ENCODE results near the gene NOBOX.

NOBOX gene

DNA sequence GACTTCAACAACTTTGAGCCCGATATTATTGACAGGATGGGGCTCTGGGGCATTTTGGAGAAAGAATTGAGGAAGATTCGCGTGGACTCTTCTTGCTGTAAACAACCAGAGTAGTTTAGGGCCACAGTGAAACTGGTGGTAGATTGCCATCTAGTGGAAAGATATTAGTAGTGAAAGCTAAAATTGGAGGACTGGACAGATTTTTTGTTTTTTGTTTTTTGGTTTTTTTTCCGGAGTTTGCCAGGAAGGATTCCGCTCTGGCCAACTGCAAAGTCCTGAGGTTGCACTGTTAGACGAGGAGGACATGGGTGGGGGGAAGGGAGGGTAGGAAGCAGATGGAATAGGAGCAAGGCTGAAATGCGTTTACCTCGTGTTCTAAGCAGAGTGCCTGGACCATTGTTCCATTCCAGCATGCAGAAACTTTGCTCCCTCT lies 11.7 kb downstream of the NOBOX start:
- Histone ChIP-seq H3K79me2 (ENCODE audit: insufficient read depth, low read length) (no peaks in the 10 kb centered on the region), H3K4me2 (ENCODE audit: low read length) (no peak overlapping the region), H3K4me1 (ENCODE audit: insufficient read depth, low read length, severe bottlenecking) (no peaks in the 10 kb centered on the region), H3K4me3 (ENCODE audit: low read depth, low read length, poor library complexity, severe bottlenecking) (no peak overlapping the region), H3K9me3 (ENCODE audit: low read length) (no peaks in the 10 kb centered on the region), H3K27ac (ENCODE audit: low read depth, low read length, poor library complexity, severe bottlenecking) (no peak overlapping the region), H3K36me3 (ENCODE audit: insufficient read depth, low read length) (no peaks in the 10 kb centered on the region), H3F3A (ENCODE audit: insufficient read depth, low read length) (no peaks in the 10 kb centered on the region), H2AFZ (ENCODE audit: low read length) (no peak overlapping the region), H4K20me1 (ENCODE audit: insufficient read depth, low read length) (no peaks in the 10 kb centered on the region), H3K27me3 (ENCODE audit: insufficient read depth, low read length) (no peaks in the 10 kb centered on the region), H3K9ac (ENCODE audit: low read length) (no peak overlapping the region), H3K9me2 (ENCODE audit: low read depth, low read length) (no peaks in the 10 kb centered on the region)
- peak; percentile 81 for TF ChIP-seq CTCF (IDR thresholded peaks at IDR 0.05; ENCODE audit: low read length)
- no peak for TF ChIP-seq EZH2 (IDR thresholded peaks at IDR 0.05; ENCODE audit: borderline replicate concordance, low read length)

- H3K79me2 ChIP-seq (ENCODE audit: insufficient read depth, low read length): no peaks in the 10 kb centered on the region
- no peaks in the 10 kb centered on the region for H3K36me3 ChIP-seq (ENCODE audit: insufficient read depth, low read length)
- no peaks in the 10 kb centered on the region for H3K27me3 ChIP-seq (ENCODE audit: insufficient read depth, low read length)
- no peak overlapping the region for H3K27ac ChIP-seq (ENCODE audit: low read depth, low read length, poor library complexity, severe bottlenecking)
- no peak overlapping the region for H3K4me2 ChIP-seq (ENCODE audit: low read length)
- no peak overlapping the region for H3K9ac ChIP-seq (ENCODE audit: low read length)
- no peaks in the 10 kb centered on the region for H3K9me2 ChIP-seq (ENCODE audit: low read depth, low read length)
- H3K4me1 ChIP-seq (ENCODE audit: insufficient read depth, low read length, severe bottlenecking): no peaks in the 10 kb centered on the region
- H3F3A ChIP-seq (ENCODE audit: insufficient read depth, low read length): no peaks in the 10 kb centered on the region
- no peaks in the 10 kb centered on the region for H4K20me1 ChIP-seq (ENCODE audit: insufficient read depth, low read length)
- H3K4me3 ChIP-seq (ENCODE audit: low read depth, low read length, poor library complexity, severe bottlenecking): no peak overlapping the region
- H2AFZ ChIP-seq (ENCODE audit: low read length): no peak overlapping the region
- TF ChIP-seq EZH2 (IDR thresholded peaks at IDR 0.05; ENCODE audit: borderline replicate concordance, low read length) (no peak), CTCF (IDR thresholded peaks at IDR 0.05; ENCODE audit: low read length) (no peak)
- no peaks in the 10 kb centered on the region for H3K9me3 ChIP-seq (ENCODE audit: low read length)
These were observed 12.5 kb downstream of the NOBOX start for GRCh38 chr7:144391014-144391413.

DNA sequence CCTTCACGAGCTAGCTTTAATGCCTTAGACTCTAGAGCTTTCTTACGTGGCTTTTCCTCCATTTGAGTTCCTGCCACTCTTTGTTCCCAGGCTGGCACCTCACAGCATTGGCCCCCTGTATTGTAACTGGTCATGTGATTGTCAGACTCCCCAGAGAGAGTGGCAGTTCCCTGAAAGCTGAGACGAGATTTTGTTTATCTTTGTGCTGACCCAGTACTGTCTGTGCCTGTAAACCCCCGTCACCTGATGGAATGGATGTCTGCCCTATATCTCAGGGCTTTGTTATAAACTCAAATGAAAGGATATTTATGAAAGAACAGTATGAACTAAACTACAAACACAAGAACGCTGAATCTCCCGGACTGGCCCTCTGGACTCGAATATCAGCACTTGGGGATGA lies 13.0 kb downstream of the NOBOX start:
- Histone ChIP-seq H3K4me3 (ENCODE audit: low read depth, low read length, poor library complexity, severe bottlenecking) (no peak overlapping the region), H3K27ac (ENCODE audit: low read depth, low read length, poor library complexity, severe bottlenecking) (no peak overlapping the region), H3K4me2 (ENCODE audit: low read length) (no peak overlapping the region), H3K9me3 (ENCODE audit: low read length) (no peaks in the 10 kb centered on the region), H2AFZ (ENCODE audit: low read length) (no peak overlapping the region), H3K36me3 (ENCODE audit: insufficient read depth, low read length) (no peaks in the 10 kb centered on the region), H3K9ac (ENCODE audit: low read length) (no peak overlapping the region), H3K9me2 (ENCODE audit: low read depth, low read length) (no peaks in the 10 kb centered on the region), H3K79me2 (ENCODE audit: insufficient read depth, low read length) (no peaks in the 10 kb centered on the region), H3K4me1 (ENCODE audit: insufficient read depth, low read length, severe bottlenecking) (no peaks in the 10 kb centered on the region), H3F3A (ENCODE audit: insufficient read depth, low read length) (no peaks in the 10 kb centered on the region), H4K20me1 (ENCODE audit: insufficient read depth, low read length) (no peaks in the 10 kb centered on the region), H3K27me3 (ENCODE audit: insufficient read depth, low read length) (no peaks in the 10 kb centered on the region)
- TF ChIP-seq CTCF (IDR thresholded peaks at IDR 0.05; ENCODE audit: low read length) (no peak), EZH2 (IDR thresholded peaks at IDR 0.05; ENCODE audit: borderline replicate concordance, low read length) (no peak)
